GM12872 (cell line): ENCODE data around the gene ZNF219.

Source experiments
- TF ChIP-seq, protein P1 (sequence below): IDR thresholded peaks from 3 replicates; pipeline ENCODE4 v1.5.1; 2011; ENCODE audit warnings: low read depth, mild to moderate bottlenecking, low read length, moderate library complexity; ENCODE audit not compliant: insufficient read depth

ZNF219 gene

DNA sequence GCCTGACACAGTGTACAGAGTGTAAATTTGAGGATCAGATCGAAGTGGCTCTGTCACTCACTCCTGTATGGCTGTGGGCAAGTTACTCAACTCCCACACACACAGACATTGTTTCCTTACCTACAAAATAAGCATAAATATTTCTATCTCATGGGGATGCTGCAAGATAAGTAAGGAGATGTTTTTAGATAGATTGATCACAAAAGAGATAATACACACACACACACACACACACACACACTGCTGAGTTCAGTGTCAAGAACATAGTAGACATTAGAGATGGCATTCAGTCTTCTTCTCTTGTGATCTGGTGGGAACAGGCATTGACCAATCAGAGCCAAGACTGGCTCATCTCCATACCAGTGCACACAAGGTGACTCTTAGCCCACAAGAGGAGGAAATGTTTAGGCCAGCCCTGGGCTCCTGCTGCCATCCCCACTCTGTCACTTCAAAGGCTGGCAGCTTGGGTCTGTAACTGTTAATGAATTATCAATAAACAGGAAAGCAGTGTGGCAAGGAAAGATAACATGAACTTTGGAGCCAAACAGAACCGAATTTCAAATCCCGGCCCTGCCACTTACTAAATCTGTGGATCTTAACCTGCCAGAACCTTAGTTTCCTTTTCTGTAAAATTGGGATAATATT is 44.2 kb downstream of the ZNF219 start:
- TF ChIP-seq, protein P1, sequence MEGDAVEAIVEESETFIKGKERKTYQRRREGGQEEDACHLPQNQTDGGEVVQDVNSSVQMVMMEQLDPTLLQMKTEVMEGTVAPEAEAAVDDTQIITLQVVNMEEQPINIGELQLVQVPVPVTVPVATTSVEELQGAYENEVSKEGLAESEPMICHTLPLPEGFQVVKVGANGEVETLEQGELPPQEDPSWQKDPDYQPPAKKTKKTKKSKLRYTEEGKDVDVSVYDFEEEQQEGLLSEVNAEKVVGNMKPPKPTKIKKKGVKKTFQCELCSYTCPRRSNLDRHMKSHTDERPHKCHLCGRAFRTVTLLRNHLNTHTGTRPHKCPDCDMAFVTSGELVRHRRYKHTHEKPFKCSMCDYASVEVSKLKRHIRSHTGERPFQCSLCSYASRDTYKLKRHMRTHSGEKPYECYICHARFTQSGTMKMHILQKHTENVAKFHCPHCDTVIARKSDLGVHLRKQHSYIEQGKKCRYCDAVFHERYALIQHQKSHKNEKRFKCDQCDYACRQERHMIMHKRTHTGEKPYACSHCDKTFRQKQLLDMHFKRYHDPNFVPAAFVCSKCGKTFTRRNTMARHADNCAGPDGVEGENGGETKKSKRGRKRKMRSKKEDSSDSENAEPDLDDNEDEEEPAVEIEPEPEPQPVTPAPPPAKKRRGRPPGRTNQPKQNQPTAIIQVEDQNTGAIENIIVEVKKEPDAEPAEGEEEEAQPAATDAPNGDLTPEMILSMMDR = no peak

GRCh38 chr14:21053184-21054122 is 45.0 kb downstream of the ZNF219 start:
- TF ChIP-seq, protein P1 = no peak

- TF ChIP-seq, protein P1 = no peak
These were observed 47.9 kb downstream of the ZNF219 start for GRCh38 chr14:21050597-21050996.

DNA sequence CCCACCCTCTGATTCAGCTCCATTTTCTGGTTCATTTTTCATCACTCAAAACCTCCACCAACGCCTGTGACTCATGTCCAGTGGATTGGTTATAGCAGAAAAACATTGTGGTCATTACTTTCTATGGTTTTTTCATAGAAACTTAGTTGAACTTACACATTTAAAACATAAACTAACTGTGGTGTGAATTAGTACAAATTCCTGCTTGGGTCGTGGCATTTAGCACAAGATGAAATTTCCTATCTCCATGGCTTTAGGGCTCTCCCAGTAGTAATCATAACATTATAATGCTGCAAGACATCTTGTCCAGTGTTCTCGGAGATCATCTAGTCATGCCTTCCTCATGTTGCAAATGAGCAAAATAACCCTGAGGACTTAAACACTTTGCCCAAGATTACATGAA is 49.2 kb downstream of the ZNF219 start:
- TF ChIP-seq, protein P1 = no peak

GRCh38 chr14:21048638-21049037 is 49.8 kb downstream of the ZNF219 start:
- TF ChIP-seq, protein P1 = no peak

GRCh38 chr14:21047378-21047781 is 51.1 kb downstream of the ZNF219 start:
- TF ChIP-seq, protein P1 = no peak

- TF ChIP-seq, protein P1 = no peak
These were observed 54.4 kb downstream of the ZNF219 start for GRCh38 chr14:21043974-21044618.
